Hepatocyte (in vitro differentiated cells): Measurements from ENCODE around the gene NINJ1. TPM values are rescaled to one million over a fixed set of nuclear protein-coding genes. Genes with fewer than 3 reads are reported as not detected.

ENCODE experiments used
- DNase-seq: peaks from one replicate; pipeline ENCODE4 v3.0.0-alpha.2; 2016; ENCODE audit warnings: low spot score
- H2AFZ ChIP-seq: fragments of 200-600 bp; sonication (generic); 2 replicates; pipeline ENCODE4 v1.6.0; 2016; ENCODE audit warnings: antibody characterized with exemption, mild to moderate bottlenecking
- H3K27ac ChIP-seq: fragments of 200-600 bp; sonication (generic); 2 replicates; pipeline ENCODE4 v1.5.1; 2016; ENCODE audit warnings: mild to moderate bottlenecking
- H3K27me3 ChIP-seq: fragments of 200-600 bp; sonication (generic); 2 replicates; pipeline ENCODE4 v1.6.1; 2016
- H3K36me3 ChIP-seq: fragments of 200-600 bp; sonication (generic); replicated peaks from 2 replicates; pipeline ENCODE4 v1.5.1; 2016; ENCODE audit warnings: low read depth; ENCODE audit not compliant: insufficient read depth
- H3K4me1 ChIP-seq: fragments of 200-600 bp; sonication (generic); 2 replicates; pipeline ENCODE4 v1.5.1; 2016; ENCODE audit warnings: mild to moderate bottlenecking, moderate library complexity; ENCODE audit not compliant: insufficient read depth
- H3K4me2 ChIP-seq: fragments of 200-600 bp; sonication (generic); 2 replicates; pipeline ENCODE4 v1.6.0; 2016
- H3K4me3 ChIP-seq: fragments of 200-600 bp; sonication (generic); 2 replicates; pipeline ENCODE4 v1.5.1; 2016; ENCODE audit warnings: mild to moderate bottlenecking
- H3K79me2 ChIP-seq: fragments of 200-600 bp; sonication (generic); 2 replicates; pipeline ENCODE4 v1.6.0; 2017; ENCODE audit warnings: mild to moderate bottlenecking
- H3K9me2 ChIP-seq: fragments of 200-600 bp; sonication (generic); replicated peaks from 2 replicates; pipeline ENCODE4 v1.6.0; 2017; ENCODE audit warnings: mild to moderate bottlenecking; ENCODE audit not compliant: insufficient read depth
- H3K9me3 ChIP-seq: fragments of 200-600 bp; sonication (generic); 2 replicates; pipeline ENCODE4 v1.5.1; 2016; ENCODE audit warnings: low read depth, mild to moderate bottlenecking
- H4K20me1 ChIP-seq: fragments of 200-600 bp; sonication (generic); 2 replicates; pipeline ENCODE4 v1.6.0; 2016; ENCODE audit warnings: mild to moderate bottlenecking; ENCODE audit not compliant: insufficient read depth, poor library complexity, severe bottlenecking
- CTCF ChIP-seq: fragments of 200-600 bp; sonication (generic); IDR thresholded peaks from 2 replicates; pipeline ENCODE4 v1.5.1; 2016; ENCODE audit warnings: antibody characterized with exemption, mild to moderate bottlenecking; ENCODE audit not compliant: poor library complexity
- EZH2 ChIP-seq: fragments of 200-600 bp; sonication (generic); IDR thresholded peaks from 2 replicates; pipeline ENCODE4 v1.6.1; 2016; ENCODE audit warnings: antibody characterized with exemption, mild to moderate bottlenecking, borderline replicate concordance
- EZH2phosphoT487 ChIP-seq: fragments of 200-600 bp; sonication (generic); IDR thresholded peaks from one replicate; pipeline ENCODE4 v1.6.1; 2018; ENCODE audit warnings: antibody characterized with exemption, mild to moderate bottlenecking, low read depth, moderate library complexity; ENCODE audit not compliant: unreplicated experiment, severe bottlenecking
- WGBS: methylation state at CpG from one replicate; pipeline ENCODE4 v1.1.6; 2016; ENCODE audit warnings: low lambda C conversion rate; ENCODE audit errors: missing lambda C conversion rate; 5-methylcytosine and 5-hydroxymethylcytosine counted together
- polyA plus RNA-seq: library from polyadenylated mRNA; unstranded; fragments of >200 nt; fragmentation: Nextera tagmentation; extraction: Ambion mirVana; gene quantifications from 2 replicates; pipeline ENCODE4 v1.2.1, GENCODE V29; 2016
- total RNA-seq: library from RNA; depleted of rRNA; stranded (reverse); fragments of >200 nt; gene quantifications from 2 replicates; pipeline ENCODE4 v1.2.3, GENCODE V29; 2014

Gene NINJ1
- total and polyA plus RNA-seq, 2 experiments from 2014 or later, result 55.4 to 135 TPM

DNA sequence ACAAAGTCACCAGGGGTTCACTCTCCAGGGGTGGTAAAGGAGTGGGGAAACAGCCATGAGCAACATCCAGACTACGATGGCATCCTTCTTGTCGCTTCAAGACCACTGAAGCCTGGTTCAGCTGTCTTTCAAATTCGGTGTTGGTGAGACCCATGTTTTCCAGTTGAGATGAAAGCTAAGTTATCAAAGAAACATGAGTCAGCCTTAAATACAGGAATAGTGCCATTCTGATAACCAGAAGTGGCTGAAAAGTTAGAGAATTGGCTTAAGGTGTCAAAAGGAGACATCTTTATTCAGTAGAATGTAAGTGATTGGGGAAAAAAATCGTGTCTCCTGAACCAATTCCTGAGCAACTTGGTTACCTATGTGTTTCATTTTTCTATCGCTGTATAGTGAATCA lies 45.0 kb downstream of the NINJ1 start:
- Histone ChIP-seq H3K9me3 (no peaks in the 10 kb centered on the region), H3K4me1 (peaks cover 15% of the 10 kb centered on the region), H4K20me1 (no peaks in the 10 kb centered on the region), H3K36me3 (no peaks in the 10 kb centered on the region), H2AFZ (no peak overlapping the region), H3K4me3 (no peak overlapping the region), H3K9me2 (no peaks in the 10 kb centered on the region), H3K79me2 (no peaks in the 10 kb centered on the region), H3K27me3 (no peaks in the 10 kb centered on the region), H3K27ac (no peak overlapping the region), H3K4me2 (no peak overlapping the region)
- 93% methylated on average over 5 of the region's 5 CpGs for WGBS
- no peak for DNase-seq
- TF ChIP-seq EZH2, result no peak

GRCh38 chr9:93088656-93089015 lies 45.4 kb downstream of the NINJ1 start:
- H3K27ac ChIP-seq, result no peak overlapping the region
- no peak overlapping the region for H3K4me3 ChIP-seq
- H3K36me3 ChIP-seq, result no peaks in the 10 kb centered on the region
- peaks cover 13% of the 10 kb centered on the region for H3K4me1 ChIP-seq
- no peak for TF ChIP-seq EZH2
- no peak for TF ChIP-seq CTCF
- TF ChIP-seq EZH2phosphoT487, result no peak
- WGBS, result 83% methylated on average over 4 of the region's 4 CpGs
- no peaks in the 10 kb centered on the region for H3K79me2 ChIP-seq
- H3K9me2 ChIP-seq, result no peaks in the 10 kb centered on the region
- no peak for DNase-seq
- no peak overlapping the region for H2AFZ ChIP-seq
- H4K20me1 ChIP-seq, result no peaks in the 10 kb centered on the region
- H3K9me3 ChIP-seq, result no peaks in the 10 kb centered on the region
- no peaks in the 10 kb centered on the region for H3K27me3 ChIP-seq
- no peak overlapping the region for H3K4me2 ChIP-seq

GRCh38 chr9:93087971-93088655 lies 45.9 kb downstream of the NINJ1 start:
- TF ChIP-seq EZH2, result no peak
- TF ChIP-seq CTCF, result no peak
- no peak for TF ChIP-seq EZH2phosphoT487
- Histone ChIP-seq H3K79me2 (no peaks in the 10 kb centered on the region), H3K4me1 (peaks cover 8% of the 10 kb centered on the region), H2AFZ (no peak overlapping the region), H3K4me2 (no peak overlapping the region), H3K4me3 (no peak overlapping the region), H3K36me3 (no peaks in the 10 kb centered on the region), H3K9me3 (no peaks in the 10 kb centered on the region), H3K9me2 (no peaks in the 10 kb centered on the region), H3K27ac (no peak overlapping the region), H3K27me3 (no peaks in the 10 kb centered on the region), H4K20me1 (no peaks in the 10 kb centered on the region)
- peak; percentile 1 for DNase-seq
- 99% methylated on average over 12 of the region's 12 CpGs for WGBS

- Histone ChIP-seq H3K36me3 (no peaks in the 10 kb centered on the region), H3K4me3 (no peak overlapping the region), H3K79me2 (no peaks in the 10 kb centered on the region), H3K27ac (peak overlapping the region; percentile 81), H3K9me3 (no peaks in the 10 kb centered on the region), H4K20me1 (no peaks in the 10 kb centered on the region), H2AFZ (no peak overlapping the region), H3K9me2 (no peaks in the 10 kb centered on the region), H3K4me1 (peaks cover 4% of the 10 kb centered on the region), H3K4me2 (no peak overlapping the region), H3K27me3 (no peaks in the 10 kb centered on the region)
- DNase-seq, result peak; percentile 4
- no peak for TF ChIP-seq CTCF
- TF ChIP-seq EZH2, result no peak
- TF ChIP-seq EZH2phosphoT487, result no peak
- WGBS, result 85% methylated on average over 8 of the region's 8 CpGs
Observed at GRCh38 chr9:93086447-93087224, 47.4 kb downstream of the NINJ1 start.
